HG03521 (cell line): ENCODE measurements around the gene TENM3.

ENCODE experiments used
- ATAC-seq: cut with Tn5 transposase; IDR thresholded peaks from one replicate; pipeline ENCODE4 v1.9.1; 2021; ENCODE audit warnings: mild to moderate bottlenecking, moderate library complexity; ENCODE audit not compliant: unreplicated experiment

The TENM3 gene

GRCh38 chr4:182252220-182252619 lies 9.0 kb downstream of the TENM3 start:
- no peak for ATAC-seq

- no peak for ATAC-seq
Observed at GRCh38 chr4:182254026-182254780, 11.0 kb downstream of the TENM3 start.

GRCh38 chr4:182255441-182256190 lies 12.4 kb downstream of the TENM3 start:
- no peak for ATAC-seq

- ATAC-seq, result no peak
Observed at GRCh38 chr4:182257016-182257415, 13.8 kb downstream of the TENM3 start.

GRCh38 chr4:182257503-182257902 lies 14.3 kb downstream of the TENM3 start:
- ATAC-seq, result no peak

- no peak for ATAC-seq
Observed at GRCh38 chr4:182258441-182259000, 15.3 kb downstream of the TENM3 start.

- ATAC-seq, result no peak
Observed at GRCh38 chr4:182261651-182262223, 18.5 kb downstream of the TENM3 start.

- ATAC-seq, result no peak
Observed at GRCh38 chr4:182263562-182263961, 20.4 kb downstream of the TENM3 start.

GRCh38 chr4:182264139-182264752 lies 21.0 kb downstream of the TENM3 start:
- no peak for ATAC-seq

GRCh38 chr4:182265881-182266280 lies 22.7 kb downstream of the TENM3 start:
- ATAC-seq, result no peak

- no peak for ATAC-seq
Observed at GRCh38 chr4:182267048-182267447, 23.8 kb downstream of the TENM3 start.

- ATAC-seq, result no peak
Observed at GRCh38 chr4:182268966-182269365, 25.8 kb downstream of the TENM3 start.

- ATAC-seq, result no peak
Observed at GRCh38 chr4:182271731-182272130, 28.5 kb downstream of the TENM3 start.

- no peak for ATAC-seq
Observed at GRCh38 chr4:182272151-182272550, 28.9 kb downstream of the TENM3 start.

- no peak for ATAC-seq
Observed at GRCh38 chr4:182273191-182273935, 30.2 kb downstream of the TENM3 start.

- ATAC-seq, result no peak
Observed at GRCh38 chr4:182276210-182277109, 33.3 kb downstream of the TENM3 start.

GRCh38 chr4:182277377-182277776 lies 34.2 kb downstream of the TENM3 start:
- no peak for ATAC-seq

GRCh38 chr4:182278729-182279128 lies 35.5 kb downstream of the TENM3 start:
- ATAC-seq, result no peak

- ATAC-seq, result no peak
Observed at GRCh38 chr4:182280436-182281111, 37.4 kb downstream of the TENM3 start.
